Kidney glomerular epithelial cell (primary cell): ENCODE results near the gene EPN2.
"Not testable (repeated sequence)": the region's sequence is repeated elsewhere in the genome, so short reads cannot be mapped to it uniquely, and the experiment has no call there.

Experiments
- DNase-seq: peaks from one replicate; lab custom pipeline; 2025; lab: John Stamatoyannopoulos, UW

EPN2 gene

GRCh38 chr17:19237139-19237388 is at the start of gene EPN2:
Gene EPN2, plus strand, starts transcription at chr17:19237366. Its CDS starts 45,754 bp downstream, at chr17:19283120.
- not testable (repeated sequence) for DNase-seq

- DNase-seq, result not testable (repeated sequence)
Measured at GRCh38 chr17:19187883-19188869, 49.0 kb upstream of the EPN2 start.

- not testable (repeated sequence) for DNase-seq
Measured at GRCh38 chr17:19188870-19189708, 48.1 kb upstream of the EPN2 start.

GRCh38 chr17:19189781-19190405 is 47.3 kb upstream of the EPN2 start:
- DNase-seq, result not testable (repeated sequence)

- DNase-seq, result not testable (repeated sequence)
Measured at GRCh38 chr17:19196382-19197204, 40.6 kb upstream of the EPN2 start.

- not testable (repeated sequence) for DNase-seq
Measured at GRCh38 chr17:19202448-19202847, 34.7 kb upstream of the EPN2 start.

GRCh38 chr17:19203429-19203828 is 33.7 kb upstream of the EPN2 start:
- not testable (repeated sequence) for DNase-seq

- DNase-seq, result not testable (repeated sequence)
Measured at GRCh38 chr17:19215074-19215860, 21.9 kb upstream of the EPN2 start.

- DNase-seq, result not testable (repeated sequence)
Measured at GRCh38 chr17:19216148-19216926, 20.8 kb upstream of the EPN2 start.

GRCh38 chr17:19218914-19219313 is 18.3 kb upstream of the EPN2 start:
- DNase-seq, result not testable (repeated sequence)

- DNase-seq, result not testable (repeated sequence)
Measured at GRCh38 chr17:19219384-19219783, 17.8 kb upstream of the EPN2 start.

- DNase-seq, result not testable (repeated sequence)
Measured at GRCh38 chr17:19220195-19220594, 17.0 kb upstream of the EPN2 start.

GRCh38 chr17:19226610-19227588 is 10.3 kb upstream of the EPN2 start:
- not testable (repeated sequence) for DNase-seq

- not testable (repeated sequence) for DNase-seq
Measured at GRCh38 chr17:19234676-19235075, 2.5 kb upstream of the EPN2 start.

- not testable (repeated sequence) for DNase-seq
Measured at GRCh38 chr17:19236351-19237138, 621 bp upstream of the EPN2 start.

GRCh38 chr17:19237389-19238166 is 412 bp downstream of the EPN2 start:
- no peak for DNase-seq

GRCh38 chr17:19238167-19238505 is 970 bp downstream of the EPN2 start:
- DNase-seq, result no peak
